ENCODE data around the gene UBR4.

UBR4 gene

GRCh38 chr1:19096036-19096833 lies 113.8 kb downstream of the UBR4 start:
- H3K4me3 ChIP-seq (ENCODE audit: low read depth, low read length): no peak overlapping the region
- no peak for TF ChIP-seq POLR2A (IDR thresholded peaks at IDR 0.05; ENCODE audit: extremely low read depth, insufficient read length)
- TF ChIP-seq MYC (IDR thresholded peaks at IDR 0.05; ENCODE audit: low read depth, low read length): no peak
- no peak for TF ChIP-seq MAX (IDR thresholded peaks at IDR 0.05; ENCODE audit: low read depth, low read length)
- peak; percentile 20 for TF ChIP-seq CTCF (IDR thresholded peaks at IDR 0.05; ENCODE audit: low read depth, low read length)
- DNase-seq (ENCODE audit: low read depth): peak; percentile 33

GRCh38 chr1:19091196-19091953 lies 118.7 kb downstream of the UBR4 start:
- TF ChIP-seq MAX (IDR thresholded peaks at IDR 0.05; ENCODE audit: low read depth, low read length) (no peak), MYC (IDR thresholded peaks at IDR 0.05; ENCODE audit: low read depth, low read length) (no peak), CTCF (IDR thresholded peaks at IDR 0.05; ENCODE audit: low read depth, low read length) (no peak), POLR2A (IDR thresholded peaks at IDR 0.05; ENCODE audit: extremely low read depth, insufficient read length) (no peak)
- DNase-seq (ENCODE audit: low read depth): no peak
- H3K4me3 ChIP-seq (ENCODE audit: low read depth, low read length): no peak overlapping the region

GRCh38 chr1:19089524-19089923 lies 120.5 kb downstream of the UBR4 start:
- DNase-seq (ENCODE audit: low read depth): no peak
- TF ChIP-seq CTCF (IDR thresholded peaks at IDR 0.05; ENCODE audit: low read depth, low read length) (no peak), POLR2A (IDR thresholded peaks at IDR 0.05; ENCODE audit: extremely low read depth, insufficient read length) (no peak), MYC (IDR thresholded peaks at IDR 0.05; ENCODE audit: low read depth, low read length) (no peak), MAX (IDR thresholded peaks at IDR 0.05; ENCODE audit: low read depth, low read length) (no peak)
- no peak overlapping the region for H3K4me3 ChIP-seq (ENCODE audit: low read depth, low read length)

GRCh38 chr1:19088717-19089442 lies 121.2 kb downstream of the UBR4 start:
- TF ChIP-seq MAX (IDR thresholded peaks at IDR 0.05; ENCODE audit: low read depth, low read length) (no peak), MYC (IDR thresholded peaks at IDR 0.05; ENCODE audit: low read depth, low read length) (no peak), POLR2A (IDR thresholded peaks at IDR 0.05; ENCODE audit: extremely low read depth, insufficient read length) (no peak), CTCF (IDR thresholded peaks at IDR 0.05; ENCODE audit: low read depth, low read length) (no peak)
- no peak overlapping the region for H3K4me3 ChIP-seq (ENCODE audit: low read depth, low read length)
- no peak for DNase-seq (ENCODE audit: low read depth)

- TF ChIP-seq MYC (IDR thresholded peaks at IDR 0.05; ENCODE audit: low read depth, low read length) (no peak), MAX (IDR thresholded peaks at IDR 0.05; ENCODE audit: low read depth, low read length) (no peak)
- DNase-seq (ENCODE audit: low read depth): no peak
- no peak overlapping the region for H3K4me3 ChIP-seq (ENCODE audit: low read depth, low read length)
These were observed 122.1 kb downstream of the UBR4 start for GRCh38 chr1:19087737-19088594.
